Suprapubic skin (tissue), 3 donors: Measurements from ENCODE around the gene HAT1.

Experiments used
- POLR2A ChIP-seq, 2 donors: fragments of 450-650 bp; IDR thresholded peaks; one replicate each; pipeline ENCODE4 v1.6.1; 2017; ENCODE audit warnings: antibody characterized with exemption in 2 of 2, mild to moderate bottlenecking in 2 of 2, moderate library complexity in 2 of 2
- TF ChIP-seq, protein P1 (sequence below), 2 donors: fragments of 200-600 bp in 1 of 2; fragments of 450-650 bp in 1 of 2; sonication (generic) in 1 of 2; IDR thresholded peaks; one replicate each; pipeline ENCODE4 v1.5.1; 2016 to 2019; ENCODE audit warnings: antibody characterized with exemption in 2 of 2, mild to moderate bottlenecking in 1 of 2, moderate library complexity in 1 of 2

DNA sequence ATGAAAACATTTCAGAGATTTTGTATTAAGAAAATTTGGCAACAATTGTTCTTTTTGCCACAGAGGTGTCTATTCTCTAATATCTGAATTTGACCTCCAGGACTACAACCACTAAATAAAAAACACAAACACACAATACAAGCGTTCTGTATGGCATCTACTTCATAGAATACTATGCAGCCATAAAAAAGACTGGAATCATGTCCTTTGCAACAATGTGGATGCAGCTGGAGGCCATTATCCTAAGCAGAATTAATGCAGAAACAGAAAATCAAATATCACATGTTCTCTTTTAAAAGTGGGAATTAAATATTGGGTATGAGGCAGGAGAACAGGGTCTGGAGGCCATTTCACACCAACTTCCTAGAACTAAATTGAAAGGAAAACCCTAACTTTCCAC is 47.7 kb upstream of the HAT1 start:
- TF ChIP-seq, protein P1, sequence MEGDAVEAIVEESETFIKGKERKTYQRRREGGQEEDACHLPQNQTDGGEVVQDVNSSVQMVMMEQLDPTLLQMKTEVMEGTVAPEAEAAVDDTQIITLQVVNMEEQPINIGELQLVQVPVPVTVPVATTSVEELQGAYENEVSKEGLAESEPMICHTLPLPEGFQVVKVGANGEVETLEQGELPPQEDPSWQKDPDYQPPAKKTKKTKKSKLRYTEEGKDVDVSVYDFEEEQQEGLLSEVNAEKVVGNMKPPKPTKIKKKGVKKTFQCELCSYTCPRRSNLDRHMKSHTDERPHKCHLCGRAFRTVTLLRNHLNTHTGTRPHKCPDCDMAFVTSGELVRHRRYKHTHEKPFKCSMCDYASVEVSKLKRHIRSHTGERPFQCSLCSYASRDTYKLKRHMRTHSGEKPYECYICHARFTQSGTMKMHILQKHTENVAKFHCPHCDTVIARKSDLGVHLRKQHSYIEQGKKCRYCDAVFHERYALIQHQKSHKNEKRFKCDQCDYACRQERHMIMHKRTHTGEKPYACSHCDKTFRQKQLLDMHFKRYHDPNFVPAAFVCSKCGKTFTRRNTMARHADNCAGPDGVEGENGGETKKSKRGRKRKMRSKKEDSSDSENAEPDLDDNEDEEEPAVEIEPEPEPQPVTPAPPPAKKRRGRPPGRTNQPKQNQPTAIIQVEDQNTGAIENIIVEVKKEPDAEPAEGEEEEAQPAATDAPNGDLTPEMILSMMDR (IDR thresholded peaks at IDR 0.05): no peak
- TF ChIP-seq POLR2A (IDR thresholded peaks at IDR 0.05): no peak
